ENCODE results near the gene C11orf21. TPM values are rescaled to one million over a fixed set of nuclear protein-coding genes. Genes with fewer than 3 reads are reported as not detected.

The C11orf21 gene
- total RNA-seq, 1 experiment from 2014 or later: 0.09 TPM

GRCh38 chr11:2325719-2326118 lies 24.0 kb upstream of the C11orf21 start:
- Mint-ChIP-seq H3K27ac (ENCODE audit: unreplicated experiment) (no peak overlapping the region), H3K4me3 (ENCODE audit: unreplicated experiment) (no peak overlapping the region), H3K4me1 (ENCODE audit: low read depth, unreplicated experiment) (no peaks in the 10 kb centered on the region), H3K9me3 (ENCODE audit: unreplicated experiment) (no peaks in the 10 kb centered on the region), H3K36me3 (ENCODE audit: insufficient read depth, unreplicated experiment) (no peaks in the 10 kb centered on the region), H3K27me3 (ENCODE audit: insufficient read depth, unreplicated experiment) (no peaks in the 10 kb centered on the region)
- ChIA-PET CTCF (interaction anchor here (0.6 kb wide), 1 partner anchor 175 kb away, joined by 3 read pairs; no protein-coding TSS in a partner anchor), POLR2A (no interaction called here)
- no TSS peak for BruUV-seq (replicated peaks)
- peaks cover 3% of the 10 kb centered on the region for H3K9me3 ChIP-seq
- H3K4me3 ChIP-seq (ENCODE audit: low read depth, low read length): no peak overlapping the region
- intact Hi-C loops (cut with micrococcal nuclease; ENCODE audit: unreplicated experiment): no loop called here
- no peaks in the 10 kb centered on the region for H3K27me3 ChIP-seq (replicated peaks; ENCODE audit: control insufficient read depth, insufficient read depth, low read length)
- TF ChIP-seq, protein P1, sequence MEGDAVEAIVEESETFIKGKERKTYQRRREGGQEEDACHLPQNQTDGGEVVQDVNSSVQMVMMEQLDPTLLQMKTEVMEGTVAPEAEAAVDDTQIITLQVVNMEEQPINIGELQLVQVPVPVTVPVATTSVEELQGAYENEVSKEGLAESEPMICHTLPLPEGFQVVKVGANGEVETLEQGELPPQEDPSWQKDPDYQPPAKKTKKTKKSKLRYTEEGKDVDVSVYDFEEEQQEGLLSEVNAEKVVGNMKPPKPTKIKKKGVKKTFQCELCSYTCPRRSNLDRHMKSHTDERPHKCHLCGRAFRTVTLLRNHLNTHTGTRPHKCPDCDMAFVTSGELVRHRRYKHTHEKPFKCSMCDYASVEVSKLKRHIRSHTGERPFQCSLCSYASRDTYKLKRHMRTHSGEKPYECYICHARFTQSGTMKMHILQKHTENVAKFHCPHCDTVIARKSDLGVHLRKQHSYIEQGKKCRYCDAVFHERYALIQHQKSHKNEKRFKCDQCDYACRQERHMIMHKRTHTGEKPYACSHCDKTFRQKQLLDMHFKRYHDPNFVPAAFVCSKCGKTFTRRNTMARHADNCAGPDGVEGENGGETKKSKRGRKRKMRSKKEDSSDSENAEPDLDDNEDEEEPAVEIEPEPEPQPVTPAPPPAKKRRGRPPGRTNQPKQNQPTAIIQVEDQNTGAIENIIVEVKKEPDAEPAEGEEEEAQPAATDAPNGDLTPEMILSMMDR (IDR thresholded peaks at IDR 0.05; ENCODE audit: insufficient read depth in 1 of 2, low read depth in 1 of 2, low read length in 1 of 2, severe bottlenecking in 1 of 2, unreplicated experiment in 1 of 2): no peak
- no peaks in the 10 kb centered on the region for H3K4me1 ChIP-seq
- no peaks in the 10 kb centered on the region for H3K36me3 ChIP-seq (ENCODE audit: control insufficient read depth, insufficient read depth, low read length)
- DNase-seq: no peak

DNA sequence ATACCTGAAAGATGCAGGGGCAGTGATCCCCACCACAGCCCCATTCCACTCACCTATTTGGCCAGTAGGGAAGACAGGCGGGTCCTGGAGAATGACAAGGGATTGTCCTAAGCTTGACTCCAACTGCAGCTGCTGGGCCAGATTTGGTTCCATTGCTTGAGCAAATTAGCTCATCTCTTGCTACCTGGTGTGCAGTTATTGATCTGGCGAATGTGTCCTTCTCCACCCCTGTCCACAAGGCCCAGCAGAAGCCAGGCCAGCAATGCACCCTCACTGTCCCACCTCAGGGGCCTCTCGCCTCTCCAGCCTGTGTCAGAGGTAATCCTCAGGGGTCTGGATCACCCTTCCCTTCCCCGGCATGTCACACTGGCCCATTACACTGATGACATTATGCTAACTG lies 23.4 kb upstream of the C11orf21 start:
- Mint-ChIP-seq H3K4me3 (ENCODE audit: unreplicated experiment) (no peak overlapping the region), H3K4me1 (ENCODE audit: low read depth, unreplicated experiment) (no peaks in the 10 kb centered on the region), H3K36me3 (ENCODE audit: insufficient read depth, unreplicated experiment) (no peaks in the 10 kb centered on the region), H3K27ac (ENCODE audit: unreplicated experiment) (no peak overlapping the region), H3K9me3 (ENCODE audit: unreplicated experiment) (no peaks in the 10 kb centered on the region), H3K27me3 (ENCODE audit: insufficient read depth, unreplicated experiment) (no peaks in the 10 kb centered on the region)
- intact Hi-C loops (cut with micrococcal nuclease; ENCODE audit: unreplicated experiment): no loop called here
- POLR2A ChIA-PET: no interaction called here
- no peaks in the 10 kb centered on the region; the same call in none of the 2 replicates for H3K9me3 ChIP-seq
- no peak overlapping the region for H3K4me3 ChIP-seq (ENCODE audit: low read depth, low read length)
- TF ChIP-seq, protein P1 (IDR thresholded peaks at IDR 0.05; ENCODE audit: insufficient read depth in 1 of 2, low read depth in 1 of 2, low read length in 1 of 2, severe bottlenecking in 1 of 2, unreplicated experiment in 1 of 2): no peak
- no peaks in the 10 kb centered on the region for H3K4me1 ChIP-seq
- H3K36me3 ChIP-seq (ENCODE audit: control insufficient read depth, insufficient read depth, low read length): no peaks in the 10 kb centered on the region
- CTCF ChIA-PET: interaction anchor here (0.6 kb wide), 1 partner anchor 174 kb away, joined by 3 read pairs; no protein-coding TSS in a partner anchor
- DNase-seq: no peak
- BruUV-seq (replicated peaks): no TSS peak
- H3K27me3 ChIP-seq (replicated peaks; ENCODE audit: control insufficient read depth, insufficient read depth, low read length): no peaks in the 10 kb centered on the region

DNA sequence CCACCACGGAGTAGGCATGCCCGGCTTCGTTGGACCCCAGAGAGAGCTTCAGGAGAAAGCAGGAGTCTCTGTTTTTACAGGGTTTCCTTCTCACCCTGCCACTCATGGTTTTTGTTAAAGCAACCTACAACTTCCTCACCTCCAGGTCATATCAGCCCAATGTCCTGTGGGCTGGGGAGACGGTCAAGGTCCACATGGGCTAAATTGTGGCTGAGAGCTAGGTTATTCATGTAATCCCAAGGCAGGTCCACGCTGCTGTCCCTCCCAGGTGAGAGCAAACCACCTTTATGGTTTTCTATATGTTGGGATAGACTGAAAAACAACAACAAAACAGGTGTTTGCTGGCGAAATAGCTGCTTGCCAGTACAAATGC lies 19.6 kb upstream of the C11orf21 start:
- Mint-ChIP-seq H3K27ac (ENCODE audit: unreplicated experiment) (no peak overlapping the region), H3K27me3 (ENCODE audit: insufficient read depth, unreplicated experiment) (no peaks in the 10 kb centered on the region), H3K4me3 (ENCODE audit: unreplicated experiment) (no peak overlapping the region), H3K36me3 (ENCODE audit: insufficient read depth, unreplicated experiment) (no peaks in the 10 kb centered on the region), H3K9me3 (ENCODE audit: unreplicated experiment) (no peaks in the 10 kb centered on the region), H3K4me1 (ENCODE audit: low read depth, unreplicated experiment) (no peaks in the 10 kb centered on the region)
- no TSS peak for BruUV-seq (replicated peaks)
- Histone ChIP-seq H3K4me1 (no peaks in the 10 kb centered on the region), H3K36me3 (ENCODE audit: control insufficient read depth, insufficient read depth, low read length) (no peaks in the 10 kb centered on the region), H3K4me3 (ENCODE audit: low read depth, low read length) (no peak overlapping the region), H3K9me3 (no peaks in the 10 kb centered on the region; the same call in none of the 2 replicates), H3K27me3 (replicated peaks; ENCODE audit: control insufficient read depth, insufficient read depth, low read length) (no peaks in the 10 kb centered on the region)
- intact Hi-C loops (cut with micrococcal nuclease; ENCODE audit: unreplicated experiment): no loop called here
- ChIA-PET CTCF (no interaction called here), POLR2A (interaction anchor here (0.7 kb wide), 1 partner anchor 57 kb away, joined by 6 read pairs; no protein-coding TSS in a partner anchor)
- TF ChIP-seq, protein P1 (IDR thresholded peaks at IDR 0.05; ENCODE audit: insufficient read depth in 1 of 2, low read depth in 1 of 2, low read length in 1 of 2, severe bottlenecking in 1 of 2, unreplicated experiment in 1 of 2): no peak
- no peak for DNase-seq

Data from Caco-2 (cell line).